Measurements from ENCODE around the gene TMPRSS15.

Gene TMPRSS15

GRCh38 chr21:18370301-18370700 lies 33.3 kb downstream of the TMPRSS15 start:
- Mint-ChIP-seq H3K4me1 (no peaks in the 10 kb centered on the region), H3K27me3 (ENCODE audit: low read depth) (no peaks in the 10 kb centered on the region), H3K27ac (no peak overlapping the region), H3K36me3 (ENCODE audit: low read depth) (no peaks in the 10 kb centered on the region), H3K4me3 (no peak overlapping the region), H3K9me3 (no peaks in the 10 kb centered on the region)
- TF ChIP-seq CTCF (IDR thresholded peaks at IDR 0.05; ENCODE audit: unreplicated experiment in 3 of 3): no peak

GRCh38 chr21:18369115-18369514 lies 34.5 kb downstream of the TMPRSS15 start:
- no peaks in the 10 kb centered on the region for H3K4me1 Mint-ChIP-seq
- no peak overlapping the region for H3K27ac Mint-ChIP-seq
- H3K4me3 Mint-ChIP-seq: no peak overlapping the region
- no peaks in the 10 kb centered on the region for H3K9me3 Mint-ChIP-seq
- peak; percentile 23 to 44 (median 35) for TF ChIP-seq CTCF (IDR thresholded peaks at IDR 0.05; ENCODE audit: unreplicated experiment in 3 of 3)
- H3K27me3 Mint-ChIP-seq (ENCODE audit: low read depth): no peaks in the 10 kb centered on the region
- no peaks in the 10 kb centered on the region for H3K36me3 Mint-ChIP-seq (ENCODE audit: low read depth)

- no peaks in the 10 kb centered on the region for H3K36me3 Mint-ChIP-seq (ENCODE audit: low read depth)
- no peaks in the 10 kb centered on the region for H3K9me3 Mint-ChIP-seq
- H3K4me1 Mint-ChIP-seq: no peaks in the 10 kb centered on the region
- no peak for TF ChIP-seq CTCF (IDR thresholded peaks at IDR 0.05; ENCODE audit: unreplicated experiment in 3 of 3)
- no peaks in the 10 kb centered on the region for H3K27me3 Mint-ChIP-seq (ENCODE audit: low read depth)
- no peak overlapping the region for H3K4me3 Mint-ChIP-seq
- H3K27ac Mint-ChIP-seq: no peak overlapping the region
Measured at GRCh38 chr21:18368205-18368604, 35.4 kb downstream of the TMPRSS15 start.

GRCh38 chr21:18356801-18357200 lies 46.8 kb downstream of the TMPRSS15 start:
- Mint-ChIP-seq H3K36me3 (ENCODE audit: low read depth) (no peaks in the 10 kb centered on the region), H3K27me3 (ENCODE audit: low read depth) (no peaks in the 10 kb centered on the region), H3K27ac (no peak overlapping the region), H3K4me3 (no peak overlapping the region), H3K4me1 (no peaks in the 10 kb centered on the region), H3K9me3 (peaks cover 3% of the 10 kb centered on the region)
- TF ChIP-seq CTCF (IDR thresholded peaks at IDR 0.05; ENCODE audit: unreplicated experiment in 3 of 3): no peak

GRCh38 chr21:18354947-18355346 lies 48.6 kb downstream of the TMPRSS15 start:
- Mint-ChIP-seq H3K4me1 (no peaks in the 10 kb centered on the region), H3K27ac (no peak overlapping the region), H3K27me3 (ENCODE audit: low read depth) (no peaks in the 10 kb centered on the region), H3K4me3 (no peak overlapping the region), H3K9me3 (no peaks in the 10 kb centered on the region), H3K36me3 (ENCODE audit: low read depth) (no peaks in the 10 kb centered on the region)
- no peak for TF ChIP-seq CTCF (IDR thresholded peaks at IDR 0.05; ENCODE audit: unreplicated experiment in 3 of 3)

- Mint-ChIP-seq H3K9me3 (no peaks in the 10 kb centered on the region), H3K27ac (no peak overlapping the region), H3K27me3 (ENCODE audit: low read depth) (no peaks in the 10 kb centered on the region), H3K4me1 (no peaks in the 10 kb centered on the region), H3K36me3 (ENCODE audit: low read depth) (no peaks in the 10 kb centered on the region), H3K4me3 (no peak overlapping the region)
- TF ChIP-seq CTCF (IDR thresholded peaks at IDR 0.05; ENCODE audit: unreplicated experiment in 3 of 3): no peak
Measured at GRCh38 chr21:18350216-18350615, 53.4 kb downstream of the TMPRSS15 start.
